Body of pancreas (tissue), 4 donors: ENCODE data around the gene UMAD1. TPM values are rescaled to one million over a fixed set of nuclear protein-coding genes. Genes with fewer than 3 reads are reported as not detected.

Source experiments
- ATAC-seq: fragments of 150-250 bp; one replicate; pipeline ENCODE4 v1.9.1; 2016
- DNase-seq, 4 donors: peaks; one replicate each; pipeline ENCODE4 v3.0.0-alpha.2; 2019
- H3K27ac ChIP-seq, 4 donors: fragments of 200-600 bp; sonication (generic); 1 replicate in 3 of 4; 2 replicates in 1 of 4; pipeline versions ENCODE4 v1.5.1 to v1.6.1; 2016 to 2019; ENCODE audit warnings: mild to moderate bottlenecking in 1 of 4, mixed read lengths in 1 of 4, moderate library complexity in 1 of 4
- H3K27me3 ChIP-seq, 2 donors: fragments of 200-600 bp; sonication (generic); one replicate each; pipeline ENCODE4 v1.6.0; 2016; ENCODE audit warnings: mild to moderate bottlenecking in 1 of 2
- H3K36me3 ChIP-seq, 2 donors: fragments of 200-600 bp; sonication (generic); replicated peaks in 1 of 2; 2 replicates each; pipeline ENCODE4 v1.5.1; 2016; ENCODE audit warnings: low read depth in 2 of 2; ENCODE audit not compliant: insufficient read depth in 1 of 2
- H3K4me1 ChIP-seq: fragments of 200-600 bp; sonication (generic); one replicate; pipeline ENCODE4 v1.6.0; 2016
- H3K4me3 ChIP-seq, 2 donors: fragments of 200-600 bp; sonication (generic); 1 replicate in 1 of 2; 2 replicates in 1 of 2; pipeline ENCODE4 v1.5.1; 2016 to 2019
- H3K9me3 ChIP-seq, 3 donors: fragments of 200-600 bp; sonication (generic); 1 replicate in 2 of 3; 2 replicates in 1 of 3; pipeline ENCODE4 v1.5.1; 2016
- POLR2A ChIP-seq, 3 donors: fragments of 450-650 bp; IDR thresholded peaks; one replicate each; pipeline ENCODE4 v1.6.1; 2016; ENCODE audit warnings: antibody characterized with exemption in 3 of 3, mild to moderate bottlenecking in 2 of 3
- WGBS, 2 donors: methylation state at CpG; one replicate each; pipeline ENCODE4 v1.1.5; 2017; 5-methylcytosine and 5-hydroxymethylcytosine counted together
- intact Hi-C: fragments of 100-400 bp; cut with DNase I; formaldehyde crosslinking; loops from one replicate; pipeline ENCODE4 v1.15.1; 2023
- total RNA-seq, 2 donors: library from RNA; depleted of rRNA; stranded (reverse); fragments of >200 nt; gene quantifications; one replicate each; pipeline ENCODE4 v1.1.0, GENCODE V29; 2016
- TF ChIP-seq, protein P1 (sequence below), 7 experiments: fragments of 450-650 bp in 4 of 7; fragments of 200-600 bp in 3 of 7; sonication (generic) in 3 of 7; IDR thresholded peaks; one replicate each; pipeline ENCODE4 v1.5.1; 2016 to 2019; ENCODE audit warnings: antibody characterized with exemption in 7 of 7

UMAD1 gene
- total RNA-seq, 2 donors from 2014 or later = 15.8 to 34.8 TPM

DNA sequence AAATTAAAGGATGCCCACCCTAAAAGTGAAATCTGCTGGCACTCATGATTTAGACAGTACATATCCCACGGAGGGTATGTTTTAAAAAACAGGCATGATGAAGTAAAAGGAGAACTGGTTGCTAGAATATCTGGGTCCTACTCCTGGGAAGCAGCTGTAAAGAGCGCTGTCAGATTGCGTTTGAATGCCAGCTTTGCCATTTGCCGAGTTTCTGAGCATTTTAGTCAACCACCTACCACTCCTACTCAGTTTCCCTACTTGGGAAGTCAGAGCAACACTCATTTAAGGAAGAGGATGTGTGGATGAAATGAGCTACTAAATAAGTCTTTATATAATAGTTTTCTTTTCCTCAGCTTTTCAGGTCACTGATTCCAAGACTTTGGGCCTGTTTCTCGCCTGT, 1.1 kb upstream of the UMAD1 start:
- Histone ChIP-seq H3K4me3 (no peak overlapping the region), H3K36me3 (no peaks in the 10 kb centered on the region), H3K9me3 (no peaks in the 10 kb centered on the region), H3K27me3 (no peaks in the 10 kb centered on the region), H3K4me1 (peaks cover 23% of the 10 kb centered on the region), H3K27ac (peak overlapping the region in 3 of 4 donors; percentile 75 to 95 (median 93))
- DNase-seq (no peak), ATAC-seq (no peak)
- intact Hi-C loops = no loop called here
- TF ChIP-seq, protein P1, sequence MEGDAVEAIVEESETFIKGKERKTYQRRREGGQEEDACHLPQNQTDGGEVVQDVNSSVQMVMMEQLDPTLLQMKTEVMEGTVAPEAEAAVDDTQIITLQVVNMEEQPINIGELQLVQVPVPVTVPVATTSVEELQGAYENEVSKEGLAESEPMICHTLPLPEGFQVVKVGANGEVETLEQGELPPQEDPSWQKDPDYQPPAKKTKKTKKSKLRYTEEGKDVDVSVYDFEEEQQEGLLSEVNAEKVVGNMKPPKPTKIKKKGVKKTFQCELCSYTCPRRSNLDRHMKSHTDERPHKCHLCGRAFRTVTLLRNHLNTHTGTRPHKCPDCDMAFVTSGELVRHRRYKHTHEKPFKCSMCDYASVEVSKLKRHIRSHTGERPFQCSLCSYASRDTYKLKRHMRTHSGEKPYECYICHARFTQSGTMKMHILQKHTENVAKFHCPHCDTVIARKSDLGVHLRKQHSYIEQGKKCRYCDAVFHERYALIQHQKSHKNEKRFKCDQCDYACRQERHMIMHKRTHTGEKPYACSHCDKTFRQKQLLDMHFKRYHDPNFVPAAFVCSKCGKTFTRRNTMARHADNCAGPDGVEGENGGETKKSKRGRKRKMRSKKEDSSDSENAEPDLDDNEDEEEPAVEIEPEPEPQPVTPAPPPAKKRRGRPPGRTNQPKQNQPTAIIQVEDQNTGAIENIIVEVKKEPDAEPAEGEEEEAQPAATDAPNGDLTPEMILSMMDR (IDR thresholded peaks at IDR 0.05) = no peak
- no peak for TF ChIP-seq POLR2A (IDR thresholded peaks at IDR 0.05)
- WGBS, 2 donors = 15 to 16% methylated on average over 5 of the region's 5 CpGs

DNA sequence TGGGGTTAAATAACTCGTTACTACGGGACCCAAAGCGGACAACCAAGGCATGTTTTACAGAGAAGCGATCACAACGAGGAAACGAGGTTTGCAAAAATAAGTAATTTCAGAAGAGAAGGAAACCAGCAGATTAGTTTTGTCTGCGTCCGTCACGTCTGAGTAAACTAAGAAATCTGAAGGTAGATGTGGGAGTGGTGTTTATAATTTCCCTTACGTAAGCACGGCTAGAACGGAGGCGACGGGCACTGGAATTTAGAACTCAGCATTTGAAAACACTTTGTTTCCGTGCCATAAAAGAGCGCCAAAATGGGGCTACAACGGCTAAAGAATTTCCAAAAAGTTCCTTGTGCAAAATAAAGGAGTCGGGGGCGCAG, 718 bp upstream of the UMAD1 start:
- Histone ChIP-seq H3K4me1 (peaks cover 23% of the 10 kb centered on the region), H3K27me3 (no peaks in the 10 kb centered on the region), H3K9me3 (no peaks in the 10 kb centered on the region), H3K4me3 (peak overlapping the region; percentile 45 to 79), H3K27ac (peak overlapping the region; percentile 61 to 95 (median 84)), H3K36me3 (no peaks in the 10 kb centered on the region)
- TF ChIP-seq POLR2A (IDR thresholded peaks at IDR 0.05) = no peak
- TF ChIP-seq, protein P1 (IDR thresholded peaks at IDR 0.05) = no peak
- DNase-seq (peak in 2 of 4 donors; percentile 21 to 28), ATAC-seq (no peak)
- WGBS, 2 donors = 0 to 1% methylated on average over 19 of the region's 19 CpGs
- intact Hi-C loops = no loop called here

DNA sequence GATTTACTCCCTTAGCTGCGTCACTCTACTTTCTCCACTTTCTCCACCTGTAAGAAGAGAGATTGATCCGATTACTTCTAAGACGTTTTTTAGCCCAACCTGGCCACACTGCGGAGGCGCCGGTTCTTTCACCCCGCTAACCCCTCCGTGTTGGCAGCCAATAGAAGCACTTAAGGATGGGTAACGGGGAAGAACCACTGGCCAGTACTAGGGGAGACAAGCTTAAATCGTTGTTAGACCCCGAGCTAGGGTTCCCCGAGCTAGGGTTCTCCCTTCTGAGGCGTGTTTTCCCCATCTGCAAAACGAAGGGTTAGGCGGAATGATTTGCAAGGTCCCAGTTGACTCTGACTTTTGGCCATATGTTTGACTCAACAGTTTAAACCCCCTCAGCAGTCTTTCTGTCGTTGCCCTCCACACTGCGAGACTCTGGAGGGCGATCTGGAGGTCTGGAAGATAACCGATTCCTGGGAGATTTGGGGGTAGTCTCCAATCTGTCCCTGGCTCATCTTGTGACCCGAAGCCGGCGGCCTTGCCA, 644 bp downstream of the UMAD1 start:
- peaks cover 23% of the 10 kb centered on the region for H3K4me1 ChIP-seq
- ATAC-seq = peak; percentile 6

DNA sequence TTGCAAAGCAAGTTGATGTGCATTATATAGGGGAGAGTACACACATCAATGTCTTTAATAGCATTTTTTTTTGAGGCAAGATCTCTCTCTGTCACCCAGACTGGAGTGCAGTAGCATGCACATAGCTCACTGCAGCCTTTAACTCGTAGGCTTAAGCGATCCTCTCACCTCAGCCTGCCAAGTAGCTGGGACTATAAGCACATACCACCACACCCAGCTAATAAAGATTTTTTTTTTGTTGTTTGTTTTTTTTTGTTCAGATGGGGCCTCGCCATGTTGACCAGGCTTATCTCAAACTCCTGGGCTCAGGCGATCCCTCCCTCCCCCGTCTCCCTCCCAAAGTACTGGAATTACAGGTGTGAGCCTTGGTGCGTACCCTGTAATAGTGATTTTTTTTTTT, 1.5 kb downstream of the UMAD1 start:
- Histone ChIP-seq H3K9me3 (no peaks in the 10 kb centered on the region), H3K27me3 (no peaks in the 10 kb centered on the region), H3K4me3 (no peak overlapping the region), H3K27ac (peak overlapping the region in 3 of 4 donors; percentile 89 to 98 (median 93)), H3K36me3 (no peaks in the 10 kb centered on the region), H3K4me1 (peaks cover 23% of the 10 kb centered on the region)
- peak; percentile 26 to 61 (median 57) for DNase-seq
- TF ChIP-seq, protein P1 (IDR thresholded peaks at IDR 0.05) = no peak
- peak in 2 of 3 donors; percentile 45 to 52 for TF ChIP-seq POLR2A (IDR thresholded peaks at IDR 0.05)
- intact Hi-C loops = no loop called here
- WGBS, 2 donors = 28 to 37% methylated on average over 6 of the region's 6 CpGs
- ATAC-seq = no peak

More for the DNA sequence above, 644 bp downstream of the UMAD1 start:
- TF ChIP-seq POLR2A (IDR thresholded peaks at IDR 0.05) = no peak
- TF ChIP-seq, protein P1 (IDR thresholded peaks at IDR 0.05) = no peak
- intact Hi-C loops = no loop called here
- Histone ChIP-seq H3K4me3 (peak overlapping the region; percentile 53 to 73), H3K27me3 (no peaks in the 10 kb centered on the region), H3K36me3 (no peaks in the 10 kb centered on the region), H3K9me3 (no peaks in the 10 kb centered on the region), H3K27ac (peak overlapping the region; percentile 89 to 98 (median 94))
- WGBS, 2 donors = 3 to 4% methylated on average over 22 of the region's 22 CpGs
- DNase-seq = peak in 2 of 4 donors; percentile 14 to 35

DNA sequence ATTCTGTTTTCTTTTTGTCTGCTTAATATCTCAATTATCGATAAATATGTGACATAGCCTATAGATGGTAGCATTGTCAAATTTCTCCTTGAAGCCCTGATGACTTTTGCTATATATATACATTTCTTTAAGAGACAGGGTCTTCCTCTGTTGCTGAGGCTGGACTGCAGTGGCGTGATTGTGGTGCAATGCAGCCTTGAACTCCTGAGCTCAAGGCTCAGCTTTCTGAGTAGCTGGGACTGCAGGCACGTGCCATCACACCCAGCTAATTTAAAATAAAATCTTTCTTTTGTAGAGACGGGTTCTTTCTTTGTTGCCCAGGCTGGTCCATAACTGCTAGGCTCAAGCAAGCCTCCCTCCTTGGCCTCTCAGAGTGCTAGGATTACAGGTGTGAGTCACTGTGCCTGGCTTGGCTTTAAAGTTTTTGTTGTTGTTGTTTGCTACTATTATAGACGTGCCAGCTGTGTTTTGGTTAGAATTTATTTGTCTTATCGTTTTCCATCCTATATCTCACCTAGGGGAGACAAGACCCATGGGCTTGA, 7.0 kb downstream of the UMAD1 start:
- no peak for ATAC-seq
- WGBS, 2 donors = 50% methylated on average over 6 of the region's 6 CpGs
- Histone ChIP-seq H3K27me3 (no peaks in the 10 kb centered on the region), H3K27ac (no peak overlapping the region), H3K36me3 (no peaks in the 10 kb centered on the region), H3K4me1 (peaks cover 28% of the 10 kb centered on the region), H3K4me3 (no peak overlapping the region), H3K9me3 (no peaks in the 10 kb centered on the region)
- intact Hi-C loops = no loop called here
- DNase-seq = no peak
- TF ChIP-seq POLR2A (IDR thresholded peaks at IDR 0.05) = no peak
- TF ChIP-seq, protein P1 (IDR thresholded peaks at IDR 0.05) = no peak
